Measurements from ENCODE around the gene VCPKMT. TPM values are rescaled to one million over a fixed set of nuclear protein-coding genes. Genes with fewer than 3 reads are reported as not detected.

The VCPKMT gene
- polyA plus RNA-seq, 1 experiment, result 3.8 TPM

- H3K27me3 ChIP-seq (ENCODE audit: control insufficient read depth, insufficient read depth, low read length), result no peaks in the 10 kb centered on the region
- TF ChIP-seq CTCF (IDR thresholded peaks at IDR 0.05; ENCODE audit: insufficient read depth, low read depth, low read length), result no peak
- CTCF ChIA-PET, result no interaction called here
- H3K36me3 ChIP-seq (ENCODE audit: control insufficient read depth, insufficient read depth, low read length), result no peaks in the 10 kb centered on the region
- POLR2A ChIA-PET, result no interaction called here
- no peak overlapping the region for H3K4me3 ChIP-seq (ENCODE audit: low read depth, low read length)
- no peak for DNase-seq (ENCODE audit: low read depth)
Observed at GRCh38 chr14:50072395-50072794, 44.0 kb downstream of the VCPKMT start.

DNA sequence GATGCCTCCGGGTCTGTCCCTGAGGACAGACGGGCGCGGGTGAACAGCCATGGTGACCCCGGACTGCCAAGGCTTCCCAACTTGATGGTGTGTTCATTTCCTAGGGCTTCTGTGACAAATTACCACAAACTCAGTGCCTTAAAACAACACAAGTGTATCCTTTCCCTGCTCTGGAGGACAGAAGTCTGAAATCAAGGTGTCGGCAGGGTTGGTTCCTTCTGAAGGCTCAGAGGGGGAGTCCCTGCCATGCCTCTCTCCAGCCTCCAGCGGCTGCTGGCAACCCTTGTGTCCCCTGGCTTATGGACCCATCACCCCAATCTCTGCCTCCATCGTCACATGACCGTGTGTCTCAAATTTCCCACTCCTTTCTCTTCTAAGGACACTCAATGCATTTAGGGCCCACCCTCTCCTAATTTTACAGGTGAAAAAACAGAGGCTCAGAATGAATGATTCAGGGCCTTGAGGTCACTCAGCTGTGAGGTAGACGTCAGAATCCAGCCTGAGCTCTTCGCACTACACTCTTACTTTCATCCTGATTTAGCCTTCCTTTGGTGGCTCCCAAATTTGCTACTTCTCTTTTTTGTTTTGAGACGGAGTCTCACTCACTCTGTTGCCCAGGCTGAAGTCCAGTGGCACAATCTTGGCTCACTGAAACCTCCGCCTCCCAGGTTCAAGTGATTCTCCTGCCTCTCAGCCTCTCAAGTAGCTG lies 45.4 kb downstream of the VCPKMT start:
- CTCF ChIA-PET, result no interaction called here
- POLR2A ChIA-PET, result no interaction called here
- TF ChIP-seq CTCF (IDR thresholded peaks at IDR 0.05; ENCODE audit: insufficient read depth, low read depth, low read length), result no peak
- Histone ChIP-seq H3K4me3 (ENCODE audit: low read depth, low read length) (no peak overlapping the region), H3K27me3 (ENCODE audit: control insufficient read depth, insufficient read depth, low read length) (no peaks in the 10 kb centered on the region), H3K36me3 (ENCODE audit: control insufficient read depth, insufficient read depth, low read length) (no peaks in the 10 kb centered on the region)
- DNase-seq (ENCODE audit: low read depth), result no peak

DNA sequence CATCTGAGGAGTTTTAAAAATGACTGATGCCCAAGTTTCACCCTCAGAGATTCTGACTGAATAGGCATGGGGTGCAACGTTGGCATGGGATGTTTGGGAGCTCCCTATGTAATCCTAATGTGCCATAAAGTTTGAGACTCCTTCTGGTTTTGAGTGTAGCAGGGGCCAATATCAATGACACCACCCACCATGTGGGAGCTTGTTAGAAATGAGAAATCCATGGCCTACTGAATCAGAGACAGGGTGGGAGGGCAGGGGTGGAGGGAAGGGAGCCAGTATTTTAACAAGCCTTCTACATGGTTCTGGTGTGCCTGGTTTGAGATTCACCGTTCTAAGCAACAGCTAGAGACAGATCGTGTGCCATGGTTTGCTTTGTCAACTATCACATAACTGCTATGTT lies 46.1 kb downstream of the VCPKMT start:
- Histone ChIP-seq H3K36me3 (ENCODE audit: control insufficient read depth, insufficient read depth, low read length) (no peaks in the 10 kb centered on the region), H3K4me3 (ENCODE audit: low read depth, low read length) (no peak overlapping the region), H3K27me3 (ENCODE audit: control insufficient read depth, insufficient read depth, low read length) (no peaks in the 10 kb centered on the region)
- TF ChIP-seq CTCF (IDR thresholded peaks at IDR 0.05; ENCODE audit: insufficient read depth, low read depth, low read length), result no peak
- DNase-seq (ENCODE audit: low read depth), result no peak
- ChIA-PET CTCF (no interaction called here), POLR2A (no interaction called here)

GRCh38 chr14:50069325-50069724 lies 47.0 kb downstream of the VCPKMT start:
- Histone ChIP-seq H3K36me3 (ENCODE audit: control insufficient read depth, insufficient read depth, low read length) (no peaks in the 10 kb centered on the region), H3K27me3 (ENCODE audit: control insufficient read depth, insufficient read depth, low read length) (no peaks in the 10 kb centered on the region), H3K4me3 (ENCODE audit: low read depth, low read length) (no peak overlapping the region)
- DNase-seq (ENCODE audit: low read depth), result no peak
- ChIA-PET POLR2A (no interaction called here), CTCF (interaction anchor here (1.1 kb wide), 1 partner anchor 20 kb away, joined by 3 read pairs; no protein-coding TSS in a partner anchor)
- no peak for TF ChIP-seq CTCF (IDR thresholded peaks at IDR 0.05; ENCODE audit: insufficient read depth, low read depth, low read length)

- H3K27me3 ChIP-seq (ENCODE audit: control insufficient read depth, insufficient read depth, low read length), result no peaks in the 10 kb centered on the region
- DNase-seq (ENCODE audit: low read depth), result no peak
- ChIA-PET POLR2A (no interaction called here), CTCF (no interaction called here)
- no peaks in the 10 kb centered on the region for H3K36me3 ChIP-seq (ENCODE audit: control insufficient read depth, insufficient read depth, low read length)
- no peak for TF ChIP-seq CTCF (IDR thresholded peaks at IDR 0.05; ENCODE audit: insufficient read depth, low read depth, low read length)
- no peak overlapping the region for H3K4me3 ChIP-seq (ENCODE audit: low read depth, low read length)
Observed at GRCh38 chr14:50068496-50068895, 47.9 kb downstream of the VCPKMT start.

Data from BJ (cell line).